PC-3 (cell line): Measurements from ENCODE around the gene GREB1L. TPM values are rescaled to one million over a fixed set of nuclear protein-coding genes. Genes with fewer than 3 reads are reported as not detected.

Source experiments
- ATAC-seq: fragments of 200-7000 bp; cut with Tn5 transposase; 2 replicates; pipeline ENCODE4 v1.9.1; 2020; ENCODE audit warnings: mild to moderate bottlenecking, moderate library complexity
- BruUV-seq: library from RNA; stranded (reverse); fragments of 400-500 nt; replicated peaks from 2 replicates; lab custom pipeline; 2021; lab: Mats Ljungman, UMichigan
- CTCF ChIA-PET: fragments of 300-600 bp; sonication (Branson Sonifier 250); formaldehyde crosslinking; loops from one replicate; lab custom pipeline; 2022; ENCODE audit warnings: antibody characterized with exemption; lab: Charles Lee
- POLR2A ChIA-PET: fragments of 300-600 bp; sonication (Branson Sonifier 250); formaldehyde crosslinking; loops from one replicate; lab custom pipeline; 2022; ENCODE audit warnings: antibody characterized with exemption; ENCODE audit not compliant: unreplicated experiment; lab: Charles Lee
- DNase-seq: peaks from one replicate; pipeline ENCODE4 v3.0.0-alpha.2; 2015
- H2AFZ ChIP-seq: fragments of 300-600 bp; sonication (generic); 2 replicates; pipeline ENCODE4 v1.6.0; 2016; ENCODE audit warnings: antibody characterized with exemption, low read length
- H3F3A ChIP-seq: fragments of 300-600 bp; sonication (generic); one replicate; pipeline ENCODE4 v1.6.0; 2017; ENCODE audit warnings: antibody characterized with exemption, low read length, control low read depth, mild to moderate bottlenecking; ENCODE audit not compliant: unreplicated experiment
- H3K27ac ChIP-seq: fragments of 300-600 bp; sonication (generic); 2 replicates; pipeline ENCODE4 v1.5.1; 2016; ENCODE audit warnings: mild to moderate bottlenecking, low read length
- H3K27me3 ChIP-seq: fragments of 300-600 bp; sonication (generic); 2 replicates; pipeline ENCODE4 v1.6.1; 2016; ENCODE audit warnings: low read length, mixed read lengths
- H3K36me3 ChIP-seq: fragments of 300-600 bp; sonication (generic); 2 replicates; pipeline ENCODE4 v1.6.1; 2016; ENCODE audit warnings: low read depth, mixed run types, low read length, mixed read lengths
- H3K4me1 ChIP-seq: fragments of 300-600 bp; sonication (generic); 2 replicates; pipeline ENCODE4 v1.5.1; 2016; ENCODE audit warnings: low read length; ENCODE audit not compliant: insufficient read depth
- H3K4me2 ChIP-seq: fragments of 300-600 bp; sonication (generic); 2 replicates; pipeline ENCODE4 v1.6.0; 2016; ENCODE audit warnings: low read length
- H3K4me3 ChIP-seq: fragments of 300-600 bp; sonication (generic); 2 replicates; pipeline ENCODE4 v1.5.1; 2016; ENCODE audit warnings: mild to moderate bottlenecking, low read length, mixed read lengths
- H3K79me2 ChIP-seq: fragments of 300-600 bp; sonication (generic); 2 replicates; pipeline ENCODE4 v1.6.1; 2017; ENCODE audit warnings: low read length, mixed read lengths
- H3K9ac ChIP-seq: fragments of 300-600 bp; sonication (generic); 2 replicates; pipeline ENCODE4 v1.6.0; 2016; ENCODE audit warnings: mild to moderate bottlenecking, low read length
- H3K9me2 ChIP-seq: fragments of 300-600 bp; sonication (generic); replicated peaks from 2 replicates; pipeline ENCODE4 v1.6.1; 2016; ENCODE audit warnings: mixed run types, low read length, mixed read lengths
- H3K9me3 ChIP-seq: fragments of 300-600 bp; sonication (generic); 2 replicates; pipeline ENCODE4 v1.6.1; 2016; ENCODE audit warnings: low read length, mixed read lengths
- H4K20me1 ChIP-seq: fragments of 300-600 bp; sonication (generic); 2 replicates; pipeline ENCODE4 v1.6.1; 2016; ENCODE audit warnings: low read length, mixed read lengths
- CTCF ChIP-seq: fragments of 300-600 bp; sonication (generic); conservative IDR thresholded peaks from 2 replicates; pipeline ENCODE4 v1.5.1; 2017; ENCODE audit warnings: antibody characterized with exemption, low read depth, mild to moderate bottlenecking, low read length
- EZH2 ChIP-seq: fragments of 300-600 bp; sonication (generic); IDR thresholded peaks from one replicate; pipeline ENCODE4 v1.6.1; 2017; ENCODE audit warnings: antibody characterized with exemption, mild to moderate bottlenecking, low read length; ENCODE audit not compliant: unreplicated experiment
- EZH2phosphoT487 ChIP-seq: fragments of 300-600 bp; sonication (generic); IDR thresholded peaks from 2 replicates; pipeline ENCODE4 v1.6.1; 2018; ENCODE audit warnings: mild to moderate bottlenecking, antibody characterized with exemption, low read length, borderline replicate concordance
- intact Hi-C: fragments of 100-400 bp; cut with micrococcal nuclease; formaldehyde crosslinking; loops from 2 replicates; pipeline ENCODE4 v1.9.0; 2023
- total RNA-seq: library from RNA; depleted of rRNA; stranded (reverse); fragments of >200 nt; gene quantifications from 2 replicates; pipeline ENCODE4 v1.2.3, GENCODE V29; 2014

Gene GREB1L
- total RNA-seq, 1 experiment from 2014 or later = 10.3 TPM

- Histone ChIP-seq H3K4me1 (peaks cover 14% of the 10 kb centered on the region), H3K9ac (no peak overlapping the region), H2AFZ (no peak overlapping the region), H3K36me3 (no peaks in the 10 kb centered on the region), H3K4me2 (no peak overlapping the region), H3F3A (no peaks in the 10 kb centered on the region), H3K4me3 (no peak overlapping the region), H3K27ac (no peak overlapping the region), H3K9me2 (no peaks in the 10 kb centered on the region), H3K9me3 (no peaks in the 10 kb centered on the region), H3K27me3 (no peaks in the 10 kb centered on the region), H3K79me2 (no peaks in the 10 kb centered on the region), H4K20me1 (no peaks in the 10 kb centered on the region)
- DNase-seq (no peak), ATAC-seq (no peak)
- ChIA-PET POLR2A (no interaction called here), CTCF (no interaction called here)
- no TSS peak for BruUV-seq
- no peak for TF ChIP-seq EZH2phosphoT487
- TF ChIP-seq CTCF = no peak
- no peak for TF ChIP-seq EZH2
- intact Hi-C loops = no loop called here
Measured at GRCh38 chr18:21293479-21293878, 51.4 kb downstream of the GREB1L start.

GRCh38 chr18:21295101-21295500 lies 53.1 kb downstream of the GREB1L start:
- TF ChIP-seq EZH2 (no peak), CTCF (no peak), EZH2phosphoT487 (no peak)
- Histone ChIP-seq H3K9me3 (no peaks in the 10 kb centered on the region), H3K79me2 (no peaks in the 10 kb centered on the region), H3K4me3 (no peak overlapping the region), H2AFZ (no peak overlapping the region), H3K9ac (no peak overlapping the region), H3K27ac (no peak overlapping the region), H3K27me3 (no peaks in the 10 kb centered on the region), H3K4me1 (peaks cover 19% of the 10 kb centered on the region), H4K20me1 (no peaks in the 10 kb centered on the region), H3K4me2 (no peak overlapping the region), H3F3A (no peaks in the 10 kb centered on the region), H3K9me2 (no peaks in the 10 kb centered on the region), H3K36me3 (no peaks in the 10 kb centered on the region)
- DNase-seq (no peak), ATAC-seq (no peak)
- BruUV-seq = no TSS peak
- ChIA-PET POLR2A (no interaction called here), CTCF (no interaction called here)
- intact Hi-C loops = no loop called here

GRCh38 chr18:21296045-21296444 lies 54.0 kb downstream of the GREB1L start:
- ChIA-PET POLR2A (no interaction called here), CTCF (no interaction called here)
- Histone ChIP-seq H3K9me3 (no peaks in the 10 kb centered on the region), H3K4me2 (no peak overlapping the region), H3K79me2 (no peaks in the 10 kb centered on the region), H4K20me1 (no peaks in the 10 kb centered on the region), H3K27me3 (no peaks in the 10 kb centered on the region), H3K36me3 (no peaks in the 10 kb centered on the region), H3K9ac (no peak overlapping the region), H3K4me3 (no peak overlapping the region), H2AFZ (no peak overlapping the region), H3K27ac (no peak overlapping the region), H3F3A (no peaks in the 10 kb centered on the region), H3K9me2 (no peaks in the 10 kb centered on the region), H3K4me1 (peaks cover 24% of the 10 kb centered on the region)
- no TSS peak for BruUV-seq
- no peak for ATAC-seq
- TF ChIP-seq EZH2phosphoT487 = no peak
- no peak for TF ChIP-seq EZH2
- TF ChIP-seq CTCF = no peak
- no peak for DNase-seq
- intact Hi-C loops = no loop called here
